IMR-90 (cell line): Measurements from ENCODE around the gene SEPTIN5.

ENCODE experiments used
- BHLHE40 ChIP-seq: fragments of 150-350 bp; IDR thresholded peaks from 2 replicates; pipeline ENCODE4 v1.6.1; 2016; ENCODE audit warnings: mild to moderate bottlenecking, low read depth, low read length
- CEBPB ChIP-seq: IDR thresholded peaks from 2 replicates; pipeline ENCODE4 v1.6.1; 2012; ENCODE audit warnings: low read depth, low read length, improper control_type of control experiment
- CTCF ChIP-seq: conservative IDR thresholded peaks from 2 replicates; pipeline ENCODE4 v1.5.1; 2012; ENCODE audit warnings: mild to moderate bottlenecking, low read depth, low read length, improper control_type of control experiment
- ELK1 ChIP-seq: fragments of 150-350 bp; IDR thresholded peaks from 2 replicates; pipeline ENCODE4 v1.6.1; 2016; ENCODE audit warnings: low read depth, mild to moderate bottlenecking, low read length, moderate library complexity, borderline replicate concordance
- MAFK ChIP-seq: IDR thresholded peaks from 2 replicates; pipeline ENCODE4 v1.6.1; 2012; ENCODE audit warnings: low read depth, low read length, improper control_type of control experiment
- MXI1 ChIP-seq: IDR thresholded peaks from 2 replicates; pipeline ENCODE4 v1.6.1; 2012; ENCODE audit warnings: low read depth, mild to moderate bottlenecking, low read length, moderate library complexity, borderline replicate concordance
- POLR2A ChIP-seq: IDR thresholded peaks from 2 replicates; pipeline ENCODE4 v1.6.1; 2012; ENCODE audit warnings: mild to moderate bottlenecking, low read depth, low read length
- RAD21 ChIP-seq: IDR thresholded peaks from 2 replicates; pipeline ENCODE4 v1.6.1; 2012; ENCODE audit warnings: low read length, improper control_type of control experiment
- RFX5 ChIP-seq: IDR thresholded peaks from 2 replicates; pipeline ENCODE4 v1.8.0; 2012; ENCODE audit warnings: low read depth, mild to moderate bottlenecking, low read length, moderate library complexity
- USF2 ChIP-seq: fragments of 150-350 bp; IDR thresholded peaks from 2 replicates; pipeline ENCODE4 v1.6.1; 2017; ENCODE audit warnings: mild to moderate bottlenecking, antibody characterized with exemption, low read length, low read depth

GRCh38 chr22:19671316-19671715 is 43.0 kb upstream of the SEPTIN5 start:
- TF ChIP-seq CTCF (no peak), MAFK (no peak), MXI1 (no peak), POLR2A (no peak), ELK1 (no peak), RFX5 (no peak), USF2 (no peak), CEBPB (no peak), BHLHE40 (no peak), RAD21 (no peak)
